Right atrium auricular region (tissue), 2 donors: ENCODE data around the gene ESAM. TPM values are rescaled to one million over a fixed set of nuclear protein-coding genes. Genes with fewer than 3 reads are reported as not detected.

Experiments used
- DNase-seq: peaks from one replicate; pipeline ENCODE4 v3.0.0-alpha.2; 2019; ENCODE audit warnings: low spot score
- H3K27ac ChIP-seq, 2 donors: fragments of 200-600 bp; sonication (generic); 1 replicate in 1 of 2; 2 replicates in 1 of 2; pipeline ENCODE4 v1.5.1; 2016 to 2019
- H3K27me3 ChIP-seq, 2 donors: fragments of 200-600 bp; sonication (generic); one replicate each; pipeline versions ENCODE4 v1.5.1 to v1.6.0; 2017 to 2019
- H3K36me3 ChIP-seq: fragments of 200-600 bp; sonication (generic); one replicate; pipeline ENCODE4 v1.5.1; 2016
- H3K4me1 ChIP-seq, 2 donors: fragments of 200-600 bp; sonication (generic); one replicate each; pipeline versions ENCODE4 v1.5.1 to v1.6.0; 2017 to 2019
- H3K4me3 ChIP-seq, 2 donors: fragments of 200-600 bp; sonication (generic); 1 replicate in 1 of 2; 2 replicates in 1 of 2; pipeline ENCODE4 v1.5.1; 2017 to 2019; ENCODE audit warnings: mild to moderate bottlenecking in 1 of 2, moderate library complexity in 1 of 2
- H3K9me3 ChIP-seq, 2 donors: fragments of 200-600 bp; sonication (generic); one replicate each; pipeline ENCODE4 v1.5.1; 2019
- total RNA-seq, 2 donors: library from RNA; depleted of rRNA; stranded (reverse); fragments of >200 nt; gene quantifications; one replicate each; pipeline ENCODE4 v1.1.0, GENCODE V29; 2016
- TF ChIP-seq, protein P1 (sequence below), 2 donors: fragments of 200-600 bp; sonication (generic); IDR thresholded peaks; one replicate each; pipeline ENCODE4 v1.5.1; 2019; ENCODE audit warnings: antibody characterized with exemption in 2 of 2

Gene ESAM
- total RNA-seq, 2 donors from 2014 or later: 60.6 to 64.6 TPM

DNA sequence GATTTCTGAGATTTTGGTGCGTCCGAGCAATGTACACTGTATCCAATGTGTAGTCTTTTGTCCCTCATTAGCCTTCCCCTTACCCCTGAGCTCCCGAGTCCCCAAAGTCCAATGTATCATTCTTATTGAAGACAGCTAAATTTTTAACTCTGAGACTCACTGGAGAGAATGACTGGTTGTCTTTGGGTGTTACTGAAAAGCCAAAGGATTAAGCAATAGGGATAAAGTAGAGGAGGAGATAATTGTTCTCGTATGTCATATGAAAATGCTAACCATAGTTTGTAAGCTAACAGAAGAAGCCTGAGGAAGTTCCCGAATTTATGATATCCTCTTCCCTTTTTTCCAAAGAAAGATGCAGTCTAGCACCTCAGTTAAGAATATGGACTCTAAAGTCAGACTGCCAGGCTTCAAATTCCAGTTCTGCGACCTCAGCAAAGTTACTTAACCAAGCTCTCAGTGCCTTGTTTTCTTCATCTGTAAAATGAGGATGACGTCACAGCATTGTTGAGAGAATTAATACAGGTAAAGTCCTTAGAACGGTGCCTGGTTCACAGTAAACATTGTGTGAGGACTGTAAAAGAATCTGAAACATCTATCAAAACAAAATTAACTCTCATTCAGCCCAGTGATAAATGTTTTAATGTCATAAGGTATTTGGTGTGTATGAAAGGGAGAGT lies 39.7 kb upstream of the ESAM start:
- Histone ChIP-seq H3K4me1 (peaks cover 0 to 25% of the 10 kb centered on the region in 2 donors), H3K27ac (no peak overlapping the region), H3K36me3 (no peaks in the 10 kb centered on the region), H3K4me3 (no peak overlapping the region), H3K9me3 (no peaks in the 10 kb centered on the region), H3K27me3 (no peaks in the 10 kb centered on the region)
- TF ChIP-seq, protein P1, sequence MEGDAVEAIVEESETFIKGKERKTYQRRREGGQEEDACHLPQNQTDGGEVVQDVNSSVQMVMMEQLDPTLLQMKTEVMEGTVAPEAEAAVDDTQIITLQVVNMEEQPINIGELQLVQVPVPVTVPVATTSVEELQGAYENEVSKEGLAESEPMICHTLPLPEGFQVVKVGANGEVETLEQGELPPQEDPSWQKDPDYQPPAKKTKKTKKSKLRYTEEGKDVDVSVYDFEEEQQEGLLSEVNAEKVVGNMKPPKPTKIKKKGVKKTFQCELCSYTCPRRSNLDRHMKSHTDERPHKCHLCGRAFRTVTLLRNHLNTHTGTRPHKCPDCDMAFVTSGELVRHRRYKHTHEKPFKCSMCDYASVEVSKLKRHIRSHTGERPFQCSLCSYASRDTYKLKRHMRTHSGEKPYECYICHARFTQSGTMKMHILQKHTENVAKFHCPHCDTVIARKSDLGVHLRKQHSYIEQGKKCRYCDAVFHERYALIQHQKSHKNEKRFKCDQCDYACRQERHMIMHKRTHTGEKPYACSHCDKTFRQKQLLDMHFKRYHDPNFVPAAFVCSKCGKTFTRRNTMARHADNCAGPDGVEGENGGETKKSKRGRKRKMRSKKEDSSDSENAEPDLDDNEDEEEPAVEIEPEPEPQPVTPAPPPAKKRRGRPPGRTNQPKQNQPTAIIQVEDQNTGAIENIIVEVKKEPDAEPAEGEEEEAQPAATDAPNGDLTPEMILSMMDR (IDR thresholded peaks at IDR 0.05): no peak
- no peak for DNase-seq

DNA sequence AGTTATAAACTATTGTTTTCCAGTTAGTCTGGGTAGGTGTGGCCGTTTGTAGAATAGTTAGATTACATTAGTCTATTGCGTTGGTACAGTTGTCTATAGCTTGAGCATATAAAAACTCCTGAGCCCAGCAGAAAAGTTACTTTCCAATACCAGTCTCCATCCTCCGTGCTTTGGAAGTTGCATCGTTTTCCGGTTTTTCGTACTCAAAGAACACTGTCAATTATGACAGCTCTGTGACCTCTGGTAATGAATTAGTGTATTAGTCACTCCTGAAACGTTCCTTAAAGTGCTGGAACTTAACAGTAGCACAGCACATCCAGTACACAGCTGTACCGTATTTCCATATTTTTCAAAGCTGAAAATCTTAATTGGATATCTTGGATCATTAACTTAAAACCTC lies 38.9 kb upstream of the ESAM start:
- peak overlapping the region; percentile 81 to 88 for H3K4me3 ChIP-seq
- H3K36me3 ChIP-seq: no peaks in the 10 kb centered on the region
- TF ChIP-seq, protein P1 (IDR thresholded peaks at IDR 0.05): no peak
- H3K9me3 ChIP-seq: no peaks in the 10 kb centered on the region
- DNase-seq: no peak
- peaks cover 0 to 25% of the 10 kb centered on the region in 2 donors for H3K4me1 ChIP-seq
- H3K27me3 ChIP-seq: no peaks in the 10 kb centered on the region
- peak overlapping the region; percentile 98 to 99 for H3K27ac ChIP-seq

GRCh38 chr11:124800226-124800929 lies 38.3 kb upstream of the ESAM start, which contains the start of gene MSANTD2:
Gene MSANTD2 (minus strand): TSS chr11:124800406. CDS start chr11:124800380, 26 bp downstream.
- peak; percentile 79 for DNase-seq
- H3K36me3 ChIP-seq: no peaks in the 10 kb centered on the region
- TF ChIP-seq, protein P1 (IDR thresholded peaks at IDR 0.05): peak in 1 of 2 donors; percentile 11
- H3K4me1 ChIP-seq: peaks cover 0 to 25% of the 10 kb centered on the region in 2 donors
- H3K27me3 ChIP-seq: no peaks in the 10 kb centered on the region
- H3K9me3 ChIP-seq: no peaks in the 10 kb centered on the region
- H3K4me3 ChIP-seq: peak within 1 kb of the TSS; percentile 81 to 88
- H3K27ac ChIP-seq: peak within 1 kb of the TSS; percentile 98 to 99

DNA sequence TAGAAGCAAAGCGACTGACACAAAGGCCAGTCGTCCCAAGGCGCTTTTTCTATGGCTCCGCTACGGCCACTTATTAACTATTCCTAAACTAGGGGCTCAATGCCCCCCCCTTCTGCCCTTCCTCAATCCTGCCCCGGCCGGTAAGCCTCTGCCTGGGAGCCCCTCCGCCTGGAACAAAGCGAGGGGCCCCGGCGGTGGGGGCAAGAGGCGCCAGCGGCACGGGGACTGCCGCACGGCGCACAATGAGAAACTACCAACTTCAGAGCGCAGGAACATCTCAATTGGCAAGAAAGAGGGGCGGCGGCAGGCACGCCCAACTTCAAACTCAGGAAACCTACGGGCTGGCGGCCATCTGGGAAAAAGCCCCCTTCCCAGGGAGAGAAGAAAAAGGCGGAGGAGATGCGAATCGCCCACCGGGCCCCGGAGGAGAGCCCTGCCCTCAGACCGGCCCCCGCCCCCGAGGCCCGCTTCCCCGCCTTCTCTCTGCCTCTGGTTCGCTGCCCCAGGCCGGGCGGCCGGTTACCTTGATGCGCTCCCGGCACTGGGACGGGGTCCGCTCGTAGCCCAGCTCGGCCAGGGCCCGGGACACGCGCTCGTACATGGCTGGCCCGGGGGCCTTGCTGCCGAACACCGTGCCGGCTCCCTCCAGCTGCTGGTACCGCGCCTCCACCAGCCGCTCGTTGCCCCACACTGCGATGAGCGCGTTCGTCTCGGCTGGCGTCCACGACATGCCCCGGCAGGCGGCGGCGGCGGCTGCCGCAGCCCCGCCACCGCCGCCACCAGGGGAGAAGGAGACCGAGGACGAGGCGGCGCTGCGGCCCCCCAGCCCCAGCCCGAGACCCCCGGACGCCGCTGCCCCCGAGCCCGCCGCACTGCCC lies 37.5 kb upstream of the ESAM start:
- no peak for DNase-seq
- no peaks in the 10 kb centered on the region for H3K36me3 ChIP-seq
- peaks cover 0 to 21% of the 10 kb centered on the region in 2 donors for H3K4me1 ChIP-seq

DNA sequence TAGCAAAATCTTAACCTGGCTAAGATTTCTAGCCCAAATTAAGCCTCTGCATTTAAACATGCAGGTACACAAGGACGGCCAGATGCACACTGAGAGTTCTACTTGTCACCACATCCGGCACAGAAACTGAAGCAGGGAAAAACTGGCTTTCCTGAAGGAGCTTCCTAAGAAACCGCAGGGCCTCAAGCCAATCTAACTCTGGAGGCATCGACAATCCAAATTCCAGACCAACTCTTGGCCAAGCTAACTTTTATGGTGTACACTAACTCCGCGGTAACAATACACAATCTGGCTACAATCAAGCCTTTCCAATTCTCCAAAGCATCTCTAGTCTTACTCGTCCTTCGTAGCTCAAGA lies 36.9 kb upstream of the ESAM start:
- no peak for DNase-seq
- no peaks in the 10 kb centered on the region for H3K36me3 ChIP-seq
- peaks cover 0 to 25% of the 10 kb centered on the region in 2 donors for H3K4me1 ChIP-seq
- no peaks in the 10 kb centered on the region for H3K9me3 ChIP-seq
- TF ChIP-seq, protein P1 (IDR thresholded peaks at IDR 0.05): no peak
- H3K27me3 ChIP-seq: no peaks in the 10 kb centered on the region
- peak overlapping the region; percentile 81 to 88 for H3K4me3 ChIP-seq
- H3K27ac ChIP-seq: peak overlapping the region; percentile 98 to 99

More for the DNA sequence above, 37.5 kb upstream of the ESAM start:
- no peaks in the 10 kb centered on the region for H3K27me3 ChIP-seq
- peak overlapping the region; percentile 81 to 88 for H3K4me3 ChIP-seq
- TF ChIP-seq, protein P1 (IDR thresholded peaks at IDR 0.05): no peak
- no peaks in the 10 kb centered on the region for H3K9me3 ChIP-seq
- H3K27ac ChIP-seq: peak overlapping the region; percentile 98 to 99
